Smooth muscle cell (in vitro differentiated cells): ENCODE data around the gene GLRA2. TPM values are rescaled to one million over a fixed set of nuclear protein-coding genes. Genes with fewer than 3 reads are reported as not detected.

Experiments
- DNase-seq: peaks from one replicate; lab custom pipeline; 2025; ENCODE audit not compliant: unreplicated experiment; lab: John Stamatoyannopoulos, UW
- H2AFZ ChIP-seq: fragments of 200-600 bp; sonication (generic); 2 replicates; pipeline ENCODE4 v1.6.0; 2016; ENCODE audit warnings: antibody characterized with exemption, low read depth, mild to moderate bottlenecking
- H3F3A ChIP-seq: fragments of 200-600 bp; sonication (generic); 2 replicates; pipeline ENCODE4 v1.6.0; 2017; ENCODE audit warnings: antibody characterized with exemption, low read depth
- H3K27ac ChIP-seq: fragments of 200-600 bp; sonication (generic); 2 replicates; pipeline ENCODE4 v1.5.1; 2016; ENCODE audit warnings: low read depth, mild to moderate bottlenecking
- H3K27me3 ChIP-seq: fragments of 200-600 bp; sonication (generic); 2 replicates; pipeline ENCODE4 v1.6.1; 2016; ENCODE audit warnings: low read depth, mild to moderate bottlenecking
- H3K36me3 ChIP-seq: fragments of 200-600 bp; sonication (generic); 2 replicates; pipeline ENCODE4 v1.5.1; 2016; ENCODE audit warnings: low read depth
- H3K4me1 ChIP-seq: fragments of 200-600 bp; sonication (generic); 2 replicates; pipeline ENCODE4 v1.5.1; 2016; ENCODE audit warnings: low read depth
- H3K4me2 ChIP-seq: fragments of 200-600 bp; sonication (generic); 2 replicates; pipeline ENCODE4 v1.6.0; 2016; ENCODE audit warnings: mild to moderate bottlenecking
- H3K4me3 ChIP-seq: fragments of 200-600 bp; sonication (generic); 2 replicates; pipeline ENCODE4 v1.5.1; 2016; ENCODE audit warnings: mild to moderate bottlenecking
- H3K79me2 ChIP-seq: fragments of 200-600 bp; sonication (generic); 2 replicates; pipeline ENCODE4 v1.6.0; 2016; ENCODE audit warnings: low read depth, mild to moderate bottlenecking
- H3K9ac ChIP-seq: fragments of 200-600 bp; sonication (generic); 2 replicates; pipeline ENCODE4 v1.6.0; 2016; ENCODE audit warnings: low read depth
- H3K9me3 ChIP-seq: fragments of 200-600 bp; sonication (generic); replicated peaks from 2 replicates; pipeline ENCODE4 v1.5.1; 2016; ENCODE audit warnings: low read depth
- H4K20me1 ChIP-seq: fragments of 200-600 bp; sonication (generic); 2 replicates; pipeline ENCODE4 v1.6.0; 2016; ENCODE audit warnings: low read depth
- WGBS: methylation state at CpG from one replicate; pipeline ENCODE4 v1.1.7; 2016; ENCODE audit warnings: low lambda C conversion rate; 5-methylcytosine and 5-hydroxymethylcytosine counted together
- polyA plus RNA-seq: library from polyadenylated mRNA; unstranded; fragments of >200 nt; fragmentation: Nextera tagmentation; extraction: Ambion mirVana; gene quantifications from 2 replicates; pipeline ENCODE4 v1.2.1, GENCODE V29; 2016
- total RNA-seq: library from RNA; depleted of rRNA; stranded (reverse); fragments of >200 nt; gene quantifications from 2 replicates; pipeline ENCODE4 v1.2.3, GENCODE V29; 2014
- TF ChIP-seq, protein P1 (sequence below): fragments of 200-600 bp; sonication (generic); IDR thresholded peaks from 2 replicates; pipeline ENCODE4 v1.5.1; 2017; ENCODE audit warnings: borderline replicate concordance, mild to moderate bottlenecking, antibody characterized with exemption; ENCODE audit not compliant: insufficient read depth, poor library complexity, severe bottlenecking

GLRA2 gene
- total and polyA plus RNA-seq, 2 experiments from 2014 or later, result 3.0 TPM; not detected in 1

DNA sequence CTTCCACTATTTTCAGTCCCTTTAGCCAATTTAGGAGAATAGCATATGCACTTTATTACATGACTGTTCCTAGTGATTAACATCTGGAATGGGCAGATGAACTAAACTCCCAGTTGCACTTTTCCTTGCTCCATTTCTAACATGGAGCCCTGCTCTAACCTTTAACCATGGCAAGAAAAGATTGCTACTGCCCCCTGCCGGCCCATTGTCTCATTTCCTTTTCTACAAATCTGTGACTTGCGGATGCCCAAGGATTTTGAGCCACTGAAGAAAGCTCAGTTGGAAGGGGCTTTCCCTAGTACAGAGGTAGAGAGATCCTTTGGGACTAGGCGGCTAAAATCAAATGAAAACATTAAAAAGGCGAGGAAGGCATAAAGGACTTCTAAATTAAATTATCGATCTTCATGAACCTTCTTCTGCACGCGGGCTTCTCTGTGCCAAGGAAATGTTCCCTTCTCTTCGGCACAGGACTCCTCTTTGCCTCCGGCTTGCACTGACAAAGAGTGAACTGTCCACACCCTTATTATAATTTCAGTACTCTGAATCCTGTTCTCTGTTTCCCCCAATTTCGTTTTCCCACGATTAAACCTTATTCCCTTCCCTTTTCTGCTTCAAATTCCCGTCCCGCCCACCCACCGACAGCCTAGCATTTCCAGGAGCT, 577 bp upstream of the GLRA2 start:
- no peaks in the 10 kb centered on the region for H4K20me1 ChIP-seq
- H3K4me2 ChIP-seq, result peak overlapping the region; percentile 84
- peak overlapping the region; percentile 48 for H3K4me3 ChIP-seq
- no peaks in the 10 kb centered on the region for H3K27me3 ChIP-seq
- H3K27ac ChIP-seq, result no peak overlapping the region
- H3K36me3 ChIP-seq, result no peaks in the 10 kb centered on the region
- H3K4me1 ChIP-seq, result no peaks in the 10 kb centered on the region
- TF ChIP-seq, protein P1, sequence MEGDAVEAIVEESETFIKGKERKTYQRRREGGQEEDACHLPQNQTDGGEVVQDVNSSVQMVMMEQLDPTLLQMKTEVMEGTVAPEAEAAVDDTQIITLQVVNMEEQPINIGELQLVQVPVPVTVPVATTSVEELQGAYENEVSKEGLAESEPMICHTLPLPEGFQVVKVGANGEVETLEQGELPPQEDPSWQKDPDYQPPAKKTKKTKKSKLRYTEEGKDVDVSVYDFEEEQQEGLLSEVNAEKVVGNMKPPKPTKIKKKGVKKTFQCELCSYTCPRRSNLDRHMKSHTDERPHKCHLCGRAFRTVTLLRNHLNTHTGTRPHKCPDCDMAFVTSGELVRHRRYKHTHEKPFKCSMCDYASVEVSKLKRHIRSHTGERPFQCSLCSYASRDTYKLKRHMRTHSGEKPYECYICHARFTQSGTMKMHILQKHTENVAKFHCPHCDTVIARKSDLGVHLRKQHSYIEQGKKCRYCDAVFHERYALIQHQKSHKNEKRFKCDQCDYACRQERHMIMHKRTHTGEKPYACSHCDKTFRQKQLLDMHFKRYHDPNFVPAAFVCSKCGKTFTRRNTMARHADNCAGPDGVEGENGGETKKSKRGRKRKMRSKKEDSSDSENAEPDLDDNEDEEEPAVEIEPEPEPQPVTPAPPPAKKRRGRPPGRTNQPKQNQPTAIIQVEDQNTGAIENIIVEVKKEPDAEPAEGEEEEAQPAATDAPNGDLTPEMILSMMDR, result peak; percentile 52
- no peaks in the 10 kb centered on the region for H3K79me2 ChIP-seq
- no peak overlapping the region for H2AFZ ChIP-seq
- H3F3A ChIP-seq, result no peaks in the 10 kb centered on the region
- H3K9ac ChIP-seq, result no peak overlapping the region
- WGBS, result 36% methylated on average over 14 of the region's 14 CpGs
- no peaks in the 10 kb centered on the region for H3K9me3 ChIP-seq
- DNase-seq, result peak; percentile 25

DNA sequence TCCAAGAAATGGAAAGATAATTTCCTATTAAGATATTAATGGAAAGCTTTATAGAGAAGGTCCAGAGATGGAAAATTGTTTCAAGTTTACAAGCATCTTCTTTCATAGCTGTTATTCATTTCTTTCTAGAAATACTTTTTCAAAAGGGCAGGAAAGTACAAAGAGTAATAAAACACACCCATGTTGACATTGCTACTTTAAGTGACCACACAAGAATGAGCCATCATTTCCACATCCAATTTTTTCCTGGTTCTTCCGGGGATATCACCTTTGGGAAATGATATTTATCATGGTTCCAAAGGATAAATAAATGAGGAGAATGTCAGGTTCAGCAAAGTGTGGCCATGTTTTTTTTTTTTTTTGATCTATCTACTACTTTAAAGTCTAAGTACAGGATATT, 4.5 kb downstream of the GLRA2 start:
- H3F3A ChIP-seq, result no peaks in the 10 kb centered on the region
- no peaks in the 10 kb centered on the region for H3K4me1 ChIP-seq
- no peaks in the 10 kb centered on the region for H3K79me2 ChIP-seq

DNA sequence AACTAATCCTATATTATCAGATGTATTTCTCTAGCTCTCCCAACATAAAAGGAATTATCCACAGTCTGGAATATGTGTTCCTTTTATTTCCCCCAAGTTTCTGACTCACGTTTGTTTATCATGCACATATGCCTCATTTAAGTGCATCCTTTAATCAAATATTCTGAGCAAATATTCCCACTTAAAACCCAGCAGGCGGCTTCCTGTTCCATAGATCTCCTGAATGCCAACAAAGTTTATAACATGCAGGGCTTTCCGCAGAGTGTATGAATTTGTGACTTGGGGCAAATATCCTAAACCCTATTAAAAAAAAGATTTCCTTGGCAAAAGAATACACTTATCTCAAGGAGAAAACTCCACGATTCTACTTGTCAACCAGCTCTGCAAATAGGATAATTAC, 16.9 kb downstream of the GLRA2 start:
- Histone ChIP-seq H3K79me2 (no peaks in the 10 kb centered on the region), H3K27ac (no peak overlapping the region), H3K36me3 (no peaks in the 10 kb centered on the region), H3K4me1 (no peaks in the 10 kb centered on the region), H4K20me1 (no peaks in the 10 kb centered on the region), H2AFZ (no peak overlapping the region), H3K9me3 (no peaks in the 10 kb centered on the region), H3F3A (no peaks in the 10 kb centered on the region), H3K9ac (no peak overlapping the region), H3K4me3 (no peak overlapping the region), H3K27me3 (no peaks in the 10 kb centered on the region), H3K4me2 (no peak overlapping the region)
- no peak for DNase-seq
- 60% methylated on average over 4 of the region's 4 CpGs for WGBS
- TF ChIP-seq, protein P1, result no peak

More for the DNA sequence above, 4.5 kb downstream of the GLRA2 start:
- Histone ChIP-seq H3K4me3 (no peak overlapping the region), H3K9me3 (no peaks in the 10 kb centered on the region), H3K36me3 (no peaks in the 10 kb centered on the region), H4K20me1 (no peaks in the 10 kb centered on the region), H3K4me2 (no peak overlapping the region), H3K9ac (no peak overlapping the region), H3K27me3 (no peaks in the 10 kb centered on the region), H2AFZ (no peak overlapping the region), H3K27ac (no peak overlapping the region)
- 81% methylated on average over 1 of the region's 1 CpG for WGBS
- DNase-seq, result no peak
- TF ChIP-seq, protein P1, result no peak
